HG03103 (cell line): ENCODE data around the gene MACROD2.

Experiments
- ATAC-seq: cut with Tn5 transposase; IDR thresholded peaks from one replicate; pipeline ENCODE4 v1.9.1; 2021; ENCODE audit warnings: low read depth; ENCODE audit not compliant: unreplicated experiment

The MACROD2 gene

DNA sequence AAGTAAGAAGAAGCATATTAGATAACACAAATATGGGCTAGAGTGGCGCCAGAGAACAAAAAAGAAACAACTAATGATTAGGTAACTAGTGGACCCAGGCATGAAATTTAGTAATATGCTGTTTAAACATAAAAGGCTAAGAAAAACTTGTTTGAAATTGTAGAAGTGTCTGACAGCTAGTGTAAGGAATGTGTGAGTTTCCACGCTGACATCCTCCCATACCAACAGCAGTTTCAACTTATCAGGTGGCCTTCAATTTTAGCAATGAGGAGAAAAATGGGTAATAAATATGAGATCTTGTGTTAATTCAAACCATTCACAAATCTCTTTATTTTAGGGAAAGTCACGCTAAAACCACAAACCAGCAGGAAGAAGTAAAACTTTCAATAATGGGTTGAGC, 782.3 kb downstream of the MACROD2 start:
- no peak for ATAC-seq

DNA sequence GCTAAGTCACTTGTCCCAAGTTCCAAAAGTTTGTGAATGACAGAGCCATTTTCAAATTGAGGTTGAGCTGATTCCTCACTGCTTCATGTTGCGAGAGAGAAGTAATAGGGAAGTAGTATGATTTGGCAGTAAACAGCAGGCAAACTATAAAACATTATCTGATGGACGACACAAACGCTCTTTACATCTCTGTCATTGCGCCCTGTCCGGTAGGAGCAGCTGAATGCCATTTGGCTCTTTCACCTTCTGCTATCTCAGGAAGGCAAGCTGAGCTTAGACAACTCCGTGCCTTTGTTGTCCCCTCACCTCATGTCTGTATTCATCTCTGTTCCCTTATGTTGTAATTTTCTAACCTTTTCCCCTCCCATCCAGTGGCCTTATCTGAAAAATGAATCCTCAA, 782.8 kb downstream of the MACROD2 start:
- ATAC-seq: no peak

DNA sequence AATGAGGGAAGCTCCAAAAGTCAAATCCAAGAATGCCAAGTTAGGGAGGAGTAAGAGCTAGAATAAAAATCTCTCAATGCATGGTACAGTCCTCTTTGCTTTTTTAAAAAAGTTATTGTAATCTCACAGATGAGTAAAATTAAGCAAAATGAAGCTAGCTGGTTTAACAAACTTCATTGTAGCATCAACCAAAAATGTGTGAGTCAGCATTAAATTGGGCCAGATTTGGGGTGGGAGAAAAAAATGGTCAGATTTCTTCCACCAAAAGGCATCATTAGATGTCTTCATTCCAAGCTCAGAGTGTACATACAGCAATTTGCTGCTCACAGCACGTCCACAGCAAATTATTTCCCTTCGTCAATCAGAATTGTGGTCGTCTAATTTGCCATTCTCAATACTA, 783.6 kb downstream of the MACROD2 start:
- no peak for ATAC-seq

GRCh38 chr20:14780508-14780907, 785.2 kb downstream of the MACROD2 start:
- ATAC-seq: no peak

- ATAC-seq: no peak
Observed at GRCh38 chr20:14782731-14783130, 787.4 kb downstream of the MACROD2 start.

DNA sequence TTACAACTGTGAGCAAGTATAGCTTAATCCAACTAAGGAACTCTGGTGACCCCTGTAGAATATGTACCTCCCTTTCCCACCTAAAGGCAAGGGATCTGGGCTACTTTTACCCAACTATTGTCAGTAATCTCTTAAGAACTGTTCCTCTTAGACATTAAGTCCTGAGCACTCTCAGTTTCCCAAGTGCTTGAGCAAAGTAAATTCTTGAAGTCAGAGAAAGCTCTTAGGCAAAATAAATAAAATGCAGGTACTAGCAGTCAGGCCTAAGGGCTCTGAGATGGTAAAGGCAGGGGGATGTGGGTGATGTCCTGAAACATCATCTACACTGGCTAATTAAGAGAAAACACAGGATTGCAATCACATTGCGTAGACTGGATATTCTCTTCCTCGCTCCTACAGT, 788.5 kb downstream of the MACROD2 start:
- ATAC-seq: no peak

DNA sequence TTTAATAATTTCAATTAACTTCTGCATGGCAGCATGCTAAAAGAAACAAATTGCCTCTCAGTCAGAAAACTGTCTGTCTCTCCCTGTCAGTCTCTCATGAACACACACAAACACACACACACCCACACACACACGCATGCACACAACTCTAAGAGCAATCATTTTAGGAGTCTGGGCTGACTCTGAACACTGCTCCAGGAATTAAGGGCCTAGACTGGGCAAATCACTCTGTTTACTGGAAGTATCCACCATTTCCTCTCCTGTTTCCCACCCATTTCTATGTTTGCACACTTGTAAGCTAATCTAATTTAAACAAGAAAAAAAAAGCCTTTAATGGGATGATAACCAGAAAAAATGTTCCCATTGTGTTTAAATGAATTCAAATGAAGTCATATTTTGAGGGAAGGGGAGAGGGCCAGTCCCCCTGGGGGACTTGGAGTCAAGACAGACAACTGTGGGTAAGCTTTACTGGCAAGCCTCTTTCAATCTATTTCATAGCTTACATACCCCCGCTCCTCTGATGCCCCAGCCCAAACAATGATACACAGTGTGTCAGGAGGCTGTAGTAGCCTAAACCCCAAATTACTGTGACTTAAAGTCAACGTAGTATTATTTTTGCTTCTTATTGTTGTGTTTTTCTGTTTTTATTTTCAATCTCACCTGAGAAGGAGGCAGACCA, 789.9 kb downstream of the MACROD2 start:
- no peak for ATAC-seq

DNA sequence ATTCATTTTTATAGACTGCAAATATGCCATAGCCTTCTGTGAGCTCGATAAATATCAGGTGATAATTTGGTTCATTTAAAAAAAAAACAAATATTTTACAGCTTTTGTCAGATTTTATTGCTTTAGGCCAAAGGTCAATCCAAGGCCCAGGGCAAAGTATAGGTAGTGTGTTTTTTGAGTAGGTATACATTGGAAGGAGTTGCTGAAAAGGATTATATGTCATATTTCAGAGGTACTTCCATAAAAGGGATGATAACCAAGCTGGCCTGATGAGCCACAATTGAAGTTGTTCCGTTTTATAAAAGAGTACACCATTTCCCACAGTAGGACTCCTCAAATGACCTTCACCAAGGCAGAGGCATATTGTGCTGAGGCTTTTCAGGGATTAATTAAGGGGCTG, 794.9 kb downstream of the MACROD2 start:
- no peak for ATAC-seq

GRCh38 chr20:14790771-14791620, 795.7 kb downstream of the MACROD2 start:
- ATAC-seq: no peak

GRCh38 chr20:14792915-14793314, 797.6 kb downstream of the MACROD2 start:
- ATAC-seq: no peak

DNA sequence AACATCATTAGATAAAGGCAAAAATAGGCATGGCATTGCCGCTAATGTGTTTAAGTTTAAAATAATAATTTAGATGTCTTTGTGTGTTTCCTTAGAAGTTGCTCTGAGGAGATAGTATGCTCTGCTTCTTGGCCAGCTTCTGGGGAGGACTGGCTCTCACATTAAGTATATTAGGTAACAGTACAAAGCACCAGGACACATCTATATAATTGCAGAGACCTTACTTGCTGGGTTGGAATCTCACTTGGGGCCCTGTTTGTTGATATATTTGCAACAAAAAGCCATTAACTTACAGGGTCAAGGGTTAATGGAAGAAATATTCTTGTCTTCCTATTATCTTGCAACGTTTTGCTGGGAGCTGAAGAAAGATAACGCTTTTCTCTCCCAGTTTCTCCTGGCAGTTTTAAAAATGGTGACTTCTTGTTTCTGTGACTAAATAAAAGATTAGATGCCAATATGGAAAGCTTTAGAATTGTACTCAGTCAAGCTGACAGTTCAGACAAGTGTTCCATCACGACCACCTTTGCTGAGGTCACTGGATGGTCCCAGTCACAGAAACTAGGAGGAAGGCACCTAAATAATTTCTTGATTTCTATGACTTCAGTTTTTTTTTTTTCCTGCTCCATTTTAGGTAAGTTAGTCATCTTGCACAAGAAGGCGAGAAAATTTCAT, 804.4 kb downstream of the MACROD2 start:
- ATAC-seq: no peak

GRCh38 chr20:14800707-14801425, 805.5 kb downstream of the MACROD2 start:
- ATAC-seq: no peak

- ATAC-seq: no peak
Observed at GRCh38 chr20:14801591-14802325, 806.4 kb downstream of the MACROD2 start.

GRCh38 chr20:14807224-14807623, 811.9 kb downstream of the MACROD2 start:
- no peak for ATAC-seq

GRCh38 chr20:14815340-14815739, 820.0 kb downstream of the MACROD2 start:
- no peak for ATAC-seq

GRCh38 chr20:14816471-14816870, 821.2 kb downstream of the MACROD2 start:
- ATAC-seq: no peak

DNA sequence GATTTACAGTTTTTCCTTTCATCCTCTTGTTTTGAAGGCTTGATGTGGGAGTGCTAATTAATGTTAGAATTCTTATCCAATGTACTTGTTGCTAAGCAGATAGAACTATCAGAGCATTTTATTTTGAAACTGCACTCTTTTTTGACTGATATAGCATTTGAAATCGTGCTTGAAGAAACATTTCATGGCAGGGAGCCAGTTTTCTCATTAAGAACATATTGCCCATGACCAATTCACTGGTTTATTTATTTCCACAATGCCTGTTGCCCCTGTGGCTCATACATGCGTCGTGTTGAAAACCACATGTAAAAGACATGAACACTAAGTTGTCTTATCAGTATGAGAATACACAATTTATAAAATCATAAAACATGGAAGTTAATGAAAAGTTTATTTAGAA, 821.8 kb downstream of the MACROD2 start:
- no peak for ATAC-seq

- ATAC-seq: no peak
Observed at GRCh38 chr20:14820771-14821170, 825.5 kb downstream of the MACROD2 start.

DNA sequence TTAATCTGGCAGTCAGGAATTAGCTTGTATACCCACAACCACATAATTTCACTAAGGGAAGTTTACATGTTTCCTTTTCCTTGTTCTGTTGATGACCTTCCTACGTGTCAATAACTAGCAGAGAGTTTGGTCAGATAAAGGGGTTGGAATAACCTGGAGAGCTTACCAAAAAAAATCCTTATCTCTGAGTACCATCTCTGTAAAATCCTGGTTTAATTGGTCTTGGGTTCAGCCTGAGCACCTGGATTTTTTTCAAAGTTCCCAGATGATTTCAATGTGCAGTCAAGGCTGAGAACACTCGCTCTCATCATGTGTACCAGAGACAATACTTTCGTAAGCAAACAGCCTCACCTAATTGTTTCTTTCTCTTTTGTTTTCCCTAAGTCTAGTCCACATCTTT, 825.9 kb downstream of the MACROD2 start:
- no peak for ATAC-seq

DNA sequence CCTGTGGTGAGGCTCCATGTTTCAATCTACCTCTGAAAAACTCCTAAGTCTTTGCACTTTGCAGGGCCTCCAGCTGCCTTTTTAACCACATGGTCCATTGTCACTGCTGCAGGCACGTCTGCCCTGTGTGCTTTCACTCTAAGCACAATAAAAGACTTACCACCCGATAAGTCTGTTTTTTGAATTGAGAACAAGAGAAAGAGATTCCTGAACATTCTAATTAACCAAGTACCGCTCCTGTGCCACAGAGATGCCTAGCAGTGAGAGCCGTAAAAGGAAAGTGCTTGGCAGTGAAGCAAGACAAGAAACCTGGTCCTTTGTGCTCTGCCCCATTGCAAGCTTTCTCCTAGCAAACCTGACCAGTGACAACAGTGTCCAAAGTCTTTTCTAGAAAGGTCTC, 829.7 kb downstream of the MACROD2 start:
- no peak for ATAC-seq
